Measurements from ENCODE around the gene SPTB.

SPTB gene

GRCh38 chr14:64845878-64846277, 33.8 kb downstream of the SPTB start:
- TF ChIP-seq CEBPB (IDR thresholded peaks at IDR 0.05) (no peak), TCF12 (IDR thresholded peaks at IDR 0.05; ENCODE audit: low read depth) (no peak), CREB1 (IDR thresholded peaks at IDR 0.05; ENCODE audit: low read depth) (no peak), YY1 (IDR thresholded peaks at IDR 0.05; ENCODE audit: low read depth) (no peak), TAF1 (IDR thresholded peaks at IDR 0.05; ENCODE audit: low read depth) (no peak), EP300 (IDR thresholded peaks at IDR 0.05; ENCODE audit: borderline replicate concordance) (no peak), MAX (IDR thresholded peaks at IDR 0.05) (no peak), TEAD4 (IDR thresholded peaks at IDR 0.05) (no peak), FOXM1 (IDR thresholded peaks at IDR 0.05; ENCODE audit: borderline replicate concordance, low read depth) (no peak)

DNA sequence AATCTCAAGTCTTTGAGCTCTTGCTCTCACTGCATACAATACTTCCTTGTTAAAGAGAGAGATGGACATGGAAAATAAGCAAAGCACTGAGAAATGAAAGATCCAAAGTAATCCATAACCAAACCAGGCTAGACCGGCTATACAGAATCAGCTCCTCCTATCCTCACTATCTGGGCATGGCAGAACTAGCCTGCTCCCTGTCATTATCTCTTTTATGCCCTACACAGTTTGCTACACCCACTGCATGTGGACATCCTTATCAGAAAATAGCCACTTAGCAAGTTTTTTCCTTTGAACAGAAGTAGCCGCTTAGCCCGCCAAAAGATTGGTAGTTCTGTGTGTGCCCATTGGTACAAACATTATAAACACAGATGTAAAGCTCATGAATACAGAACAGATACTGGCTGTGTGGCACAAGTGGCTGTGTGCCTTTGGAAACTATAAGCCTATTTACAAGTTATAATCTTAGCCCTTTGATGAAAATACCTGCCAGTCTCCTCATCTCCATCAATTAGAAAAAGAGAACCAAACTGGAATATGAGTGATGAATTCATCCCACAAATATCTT, 34.7 kb downstream of the SPTB start:
- TF ChIP-seq EP300 (IDR thresholded peaks at IDR 0.05; ENCODE audit: borderline replicate concordance) (no peak), NFIC (IDR thresholded peaks at IDR 0.05) (no peak), REST (IDR thresholded peaks at IDR 0.05; ENCODE audit: low read depth) (no peak)

GRCh38 chr14:64844272-64844671, 35.4 kb downstream of the SPTB start:
- TF ChIP-seq CEBPB (IDR thresholded peaks at IDR 0.05): no peak
- TF ChIP-seq CREB1 (IDR thresholded peaks at IDR 0.05; ENCODE audit: low read depth): no peak
- TF ChIP-seq, protein P1, sequence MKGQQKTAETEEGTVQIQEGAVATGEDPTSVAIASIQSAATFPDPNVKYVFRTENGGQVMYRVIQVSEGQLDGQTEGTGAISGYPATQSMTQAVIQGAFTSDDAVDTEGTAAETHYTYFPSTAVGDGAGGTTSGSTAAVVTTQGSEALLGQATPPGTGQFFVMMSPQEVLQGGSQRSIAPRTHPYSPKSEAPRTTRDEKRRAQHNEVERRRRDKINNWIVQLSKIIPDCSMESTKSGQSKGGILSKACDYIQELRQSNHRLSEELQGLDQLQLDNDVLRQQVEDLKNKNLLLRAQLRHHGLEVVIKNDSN (IDR thresholded peaks at IDR 0.05): no peak
- TF ChIP-seq EP300 (IDR thresholded peaks at IDR 0.05; ENCODE audit: borderline replicate concordance): no peak
- TF ChIP-seq TCF12 (IDR thresholded peaks at IDR 0.05; ENCODE audit: low read depth): no peak
- TF ChIP-seq REST (IDR thresholded peaks at IDR 0.05; ENCODE audit: low read depth): no peak
- TF ChIP-seq TAF1 (IDR thresholded peaks at IDR 0.05; ENCODE audit: low read depth): no peak
- no peak for TF ChIP-seq FOXM1 (IDR thresholded peaks at IDR 0.05; ENCODE audit: borderline replicate concordance, low read depth)

- no peak for TF ChIP-seq TAF1 (IDR thresholded peaks at IDR 0.05; ENCODE audit: low read depth)
- TF ChIP-seq TEAD4 (IDR thresholded peaks at IDR 0.05): no peak
- TF ChIP-seq YY1 (IDR thresholded peaks at IDR 0.05; ENCODE audit: low read depth): no peak
- no peak for TF ChIP-seq REST (IDR thresholded peaks at IDR 0.05; ENCODE audit: low read depth)
- TF ChIP-seq CREB1 (IDR thresholded peaks at IDR 0.05; ENCODE audit: low read depth): no peak
- TF ChIP-seq EP300 (IDR thresholded peaks at IDR 0.05; ENCODE audit: borderline replicate concordance): no peak
- no peak for TF ChIP-seq TCF12 (IDR thresholded peaks at IDR 0.05; ENCODE audit: low read depth)
- TF ChIP-seq FOXM1 (IDR thresholded peaks at IDR 0.05; ENCODE audit: borderline replicate concordance, low read depth): no peak
- TF ChIP-seq CEBPB (IDR thresholded peaks at IDR 0.05): no peak
- no peak for TF ChIP-seq ZBTB7A (IDR thresholded peaks at IDR 0.05; ENCODE audit: low read depth)
- TF ChIP-seq EGR1 (IDR thresholded peaks at IDR 0.05): no peak
Measured at GRCh38 chr14:64843548-64843947, 36.2 kb downstream of the SPTB start.

GRCh38 chr14:64841772-64842750, 37.6 kb downstream of the SPTB start:
- TF ChIP-seq TEAD4 (IDR thresholded peaks at IDR 0.05) (no peak), FOXM1 (IDR thresholded peaks at IDR 0.05; ENCODE audit: borderline replicate concordance, low read depth) (no peak), NFIC (IDR thresholded peaks at IDR 0.05) (no peak), YY1 (IDR thresholded peaks at IDR 0.05; ENCODE audit: low read depth) (no peak), TAF1 (IDR thresholded peaks at IDR 0.05; ENCODE audit: low read depth) (no peak)

Data from Ishikawa (cell line).